Hematopoietic multipotent progenitor cell treated with erythropoietin and hydrocortisone succinate and interleukin-3 and kit ligand, for 6 days (in vitro differentiated cells): ENCODE data around the gene RERE.
"Not testable (repeated sequence)": the region's sequence is repeated elsewhere in the genome, so short reads cannot be mapped to it uniquely, and the experiment has no call there.

ENCODE experiments used
- DNase-seq: peaks from one replicate; pipeline ENCODE4 v3.0.0-alpha.2; 2015

RERE gene

GRCh38 chr1:8841395-8841794 lies 24.0 kb upstream of the RERE start:
- no peak for DNase-seq

- no peak for DNase-seq
Measured at GRCh38 chr1:8839990-8840389, 22.6 kb upstream of the RERE start.

GRCh38 chr1:8835941-8836643 lies 18.7 kb upstream of the RERE start:
- no peak for DNase-seq

GRCh38 chr1:8831340-8831739 lies 13.9 kb upstream of the RERE start:
- peak; percentile 33 for DNase-seq

GRCh38 chr1:8830732-8831131 lies 13.3 kb upstream of the RERE start:
- not testable (repeated sequence) for DNase-seq

GRCh38 chr1:8825985-8826481 lies 8.6 kb upstream of the RERE start:
- no peak for DNase-seq

GRCh38 chr1:8823295-8823664 lies 5.8 kb upstream of the RERE start:
- no peak for DNase-seq

GRCh38 chr1:8822373-8823294 lies 5.2 kb upstream of the RERE start:
- DNase-seq: peak; percentile 74

GRCh38 chr1:8821084-8821483 lies 3.6 kb upstream of the RERE start:
- DNase-seq: no peak

- not testable (repeated sequence) for DNase-seq
Measured at GRCh38 chr1:8818789-8819188, 1.3 kb upstream of the RERE start.

- peak; percentile 78 for DNase-seq
Measured at GRCh38 chr1:8818325-8818775, 910 bp upstream of the RERE start.

GRCh38 chr1:8816831-8817411 lies 519 bp downstream of the RERE start:
- DNase-seq: no peak

GRCh38 chr1:8816264-8816663 lies 1.2 kb downstream of the RERE start:
- DNase-seq: peak; percentile 35

GRCh38 chr1:8815582-8816151 lies 1.8 kb downstream of the RERE start:
- DNase-seq: peak; percentile 53

- peak; percentile 63 for DNase-seq
Measured at GRCh38 chr1:8814865-8815264, 2.6 kb downstream of the RERE start.

- DNase-seq: no peak
Measured at GRCh38 chr1:8813991-8814390, 3.4 kb downstream of the RERE start.

- DNase-seq: no peak
Measured at GRCh38 chr1:8813016-8813763, 4.2 kb downstream of the RERE start.

GRCh38 chr1:8812081-8812480 lies 5.4 kb downstream of the RERE start:
- no peak for DNase-seq

GRCh38 chr1:8810987-8811386 lies 6.5 kb downstream of the RERE start:
- no peak for DNase-seq

GRCh38 chr1:8809342-8809736 lies 8.1 kb downstream of the RERE start:
- DNase-seq: no peak

GRCh38 chr1:8807004-8807403 lies 10.4 kb downstream of the RERE start:
- no peak for DNase-seq

- no peak for DNase-seq
Measured at GRCh38 chr1:8800416-8800815, 17.0 kb downstream of the RERE start.
